ENCODE results near the gene MOGAT3.

- TF ChIP-seq, protein P1, sequence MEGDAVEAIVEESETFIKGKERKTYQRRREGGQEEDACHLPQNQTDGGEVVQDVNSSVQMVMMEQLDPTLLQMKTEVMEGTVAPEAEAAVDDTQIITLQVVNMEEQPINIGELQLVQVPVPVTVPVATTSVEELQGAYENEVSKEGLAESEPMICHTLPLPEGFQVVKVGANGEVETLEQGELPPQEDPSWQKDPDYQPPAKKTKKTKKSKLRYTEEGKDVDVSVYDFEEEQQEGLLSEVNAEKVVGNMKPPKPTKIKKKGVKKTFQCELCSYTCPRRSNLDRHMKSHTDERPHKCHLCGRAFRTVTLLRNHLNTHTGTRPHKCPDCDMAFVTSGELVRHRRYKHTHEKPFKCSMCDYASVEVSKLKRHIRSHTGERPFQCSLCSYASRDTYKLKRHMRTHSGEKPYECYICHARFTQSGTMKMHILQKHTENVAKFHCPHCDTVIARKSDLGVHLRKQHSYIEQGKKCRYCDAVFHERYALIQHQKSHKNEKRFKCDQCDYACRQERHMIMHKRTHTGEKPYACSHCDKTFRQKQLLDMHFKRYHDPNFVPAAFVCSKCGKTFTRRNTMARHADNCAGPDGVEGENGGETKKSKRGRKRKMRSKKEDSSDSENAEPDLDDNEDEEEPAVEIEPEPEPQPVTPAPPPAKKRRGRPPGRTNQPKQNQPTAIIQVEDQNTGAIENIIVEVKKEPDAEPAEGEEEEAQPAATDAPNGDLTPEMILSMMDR (IDR thresholded peaks at IDR 0.05; ENCODE audit: low read length), result no peak
- TF ChIP-seq EZH2 (IDR thresholded peaks at IDR 0.05; ENCODE audit: borderline replicate concordance, low read length), result no peak
Measured at GRCh38 chr7:101166909-101167644, 33.8 kb downstream of the MOGAT3 start.

Measured in OCI-LY1 (cell line).